GM12874 (cell line): ENCODE results near the gene KRTAP4-8.
"Not testable (repeated sequence)": the region's sequence is repeated elsewhere in the genome, so short reads cannot be mapped to it uniquely, and the experiment has no call there.

Experiments used
- CTCF ChIP-seq: IDR thresholded peaks from 2 replicates; pipeline ENCODE4 v1.5.1; 2011; ENCODE audit warnings: low read depth, mild to moderate bottlenecking, control low read depth, low read length, moderate library complexity; ENCODE audit not compliant: insufficient read depth

Gene KRTAP4-8

GRCh38 chr17:41127371-41127770, 29.4 kb upstream of the KRTAP4-8 start:
- no peak for TF ChIP-seq CTCF

- TF ChIP-seq CTCF: no peak
Measured at GRCh38 chr17:41126412-41126811, 28.5 kb upstream of the KRTAP4-8 start.

GRCh38 chr17:41125064-41125463, 27.1 kb upstream of the KRTAP4-8 start:
- TF ChIP-seq CTCF: no peak

- not testable (repeated sequence) for TF ChIP-seq CTCF
Measured at GRCh38 chr17:41123991-41124371, 26.0 kb upstream of the KRTAP4-8 start, which contains the start of gene KRTAP4-12. Gene KRTAP4-12, minus strand, starts transcription at chr17:41124182. Its CDS starts 60 bp downstream, at chr17:41124122.

- no peak for TF ChIP-seq CTCF
Measured at GRCh38 chr17:41121742-41122141, 23.8 kb upstream of the KRTAP4-8 start.

GRCh38 chr17:41118721-41119120, 20.8 kb upstream of the KRTAP4-8 start:
- TF ChIP-seq CTCF: no peak

GRCh38 chr17:41117846-41118386, 20.0 kb upstream of the KRTAP4-8 start, which contains the start of gene KRTAP4-11:
Gene KRTAP4-11, minus strand, starts transcription at chr17:41118373. Its CDS starts 58 bp downstream, at chr17:41118315.
- TF ChIP-seq CTCF: not testable (repeated sequence)

GRCh38 chr17:41116297-41116696, 18.4 kb upstream of the KRTAP4-8 start:
- TF ChIP-seq CTCF: no peak
